ENCODE data around the gene C2orf78. TPM values are rescaled to one million over a fixed set of nuclear protein-coding genes. Genes with fewer than 3 reads are reported as not detected.
"Not testable (repeated sequence)": the region's sequence is repeated elsewhere in the genome, so short reads cannot be mapped to it uniquely, and the experiment has no call there.

The C2orf78 gene, protein sequence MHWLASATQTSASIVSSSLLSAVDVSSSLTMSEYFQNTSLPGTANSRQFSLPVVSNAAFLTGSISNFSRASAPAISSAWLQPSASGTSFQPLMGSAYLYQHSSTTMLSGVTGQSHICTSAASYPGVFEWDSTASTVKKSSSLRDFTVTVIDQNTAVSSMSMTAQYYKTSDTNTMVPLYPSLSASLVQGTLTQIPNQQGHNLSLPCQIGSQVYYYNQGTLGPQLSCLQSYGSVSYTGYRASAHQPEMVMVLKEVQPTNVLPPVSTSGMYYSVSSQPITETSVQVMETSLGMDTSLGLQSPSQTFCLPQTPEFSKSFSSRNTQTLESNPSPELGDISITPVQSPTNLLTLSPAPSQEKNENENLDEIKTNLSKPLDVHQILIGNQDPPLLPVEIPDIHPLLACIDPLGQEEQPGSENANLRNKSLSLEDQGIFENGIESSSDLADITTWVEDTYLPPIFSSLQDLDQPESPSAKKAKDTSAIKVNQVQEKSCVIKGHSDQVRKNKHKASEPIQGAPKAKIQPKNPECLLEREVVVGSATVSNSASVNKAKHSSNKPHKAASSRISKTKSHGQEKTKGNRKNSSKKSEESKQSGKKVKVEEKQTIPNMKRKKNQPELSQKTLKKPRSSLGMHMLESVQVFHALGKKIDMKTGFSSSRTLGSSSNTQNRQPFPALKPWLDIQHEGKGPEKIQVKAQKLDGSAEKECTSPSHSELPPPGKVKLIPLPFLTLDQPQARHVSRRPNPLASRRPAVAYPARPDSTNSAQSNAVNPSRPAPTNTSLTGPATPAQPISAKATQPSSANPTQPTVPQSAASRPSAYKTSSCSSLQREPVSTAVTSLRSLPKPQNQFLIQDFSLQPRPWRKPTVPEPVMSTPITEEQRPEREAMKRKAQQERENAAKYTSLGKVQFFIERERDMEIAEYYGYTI
- total RNA-seq = not detected

DNA sequence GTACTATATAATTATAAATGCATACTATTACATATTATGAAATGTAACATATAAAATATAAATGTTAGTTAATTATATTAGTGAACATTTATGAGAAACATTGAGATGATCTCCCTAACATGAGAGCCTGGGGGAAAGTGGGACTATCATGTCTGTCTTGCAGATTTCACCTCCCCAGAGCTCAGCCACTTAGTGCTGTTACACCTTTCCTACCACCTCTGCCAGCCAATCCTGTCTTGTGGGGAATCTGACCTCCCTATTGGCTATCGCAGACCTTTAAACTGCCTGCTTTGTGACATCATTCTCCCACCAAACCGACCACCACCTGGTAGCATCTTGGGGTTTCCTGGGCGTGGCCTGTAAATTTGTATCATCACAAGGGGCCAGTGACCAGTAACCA is at the start of gene C2orf78:
Gene C2orf78 (plus strand): TSS at position 301 of the 400 bp plus-strand sequence. CDS start 127 bp downstream, outside the sequence.
- POLR2A ChIA-PET, CTCF ChIA-PET: not testable (repeated sequence)

DNA sequence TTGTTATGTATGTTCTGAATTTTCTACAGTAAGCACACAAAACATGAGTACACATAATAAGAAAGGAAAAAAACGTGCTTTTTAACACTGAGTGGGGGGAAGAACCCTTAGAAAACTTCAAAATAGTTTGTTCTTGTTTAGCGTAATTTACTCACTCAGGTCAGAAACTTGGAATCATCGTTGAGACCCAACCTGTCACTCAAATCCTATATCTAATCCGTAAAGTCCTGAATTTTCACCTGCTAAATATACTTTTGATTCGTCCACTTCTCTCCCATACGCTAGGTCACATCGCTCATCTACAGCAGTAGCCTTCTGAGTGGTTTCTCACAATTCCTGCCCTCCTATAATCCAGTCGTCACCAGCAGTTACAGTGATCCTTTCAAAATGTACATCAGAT is 47.6 kb upstream of the C2orf78 start:
- ChIA-PET POLR2A (no interaction called here), CTCF (interaction anchor here (1.4 kb wide), 1 partner anchor 12 kb away, joined by 4 read pairs; no protein-coding TSS in a partner anchor)

DNA sequence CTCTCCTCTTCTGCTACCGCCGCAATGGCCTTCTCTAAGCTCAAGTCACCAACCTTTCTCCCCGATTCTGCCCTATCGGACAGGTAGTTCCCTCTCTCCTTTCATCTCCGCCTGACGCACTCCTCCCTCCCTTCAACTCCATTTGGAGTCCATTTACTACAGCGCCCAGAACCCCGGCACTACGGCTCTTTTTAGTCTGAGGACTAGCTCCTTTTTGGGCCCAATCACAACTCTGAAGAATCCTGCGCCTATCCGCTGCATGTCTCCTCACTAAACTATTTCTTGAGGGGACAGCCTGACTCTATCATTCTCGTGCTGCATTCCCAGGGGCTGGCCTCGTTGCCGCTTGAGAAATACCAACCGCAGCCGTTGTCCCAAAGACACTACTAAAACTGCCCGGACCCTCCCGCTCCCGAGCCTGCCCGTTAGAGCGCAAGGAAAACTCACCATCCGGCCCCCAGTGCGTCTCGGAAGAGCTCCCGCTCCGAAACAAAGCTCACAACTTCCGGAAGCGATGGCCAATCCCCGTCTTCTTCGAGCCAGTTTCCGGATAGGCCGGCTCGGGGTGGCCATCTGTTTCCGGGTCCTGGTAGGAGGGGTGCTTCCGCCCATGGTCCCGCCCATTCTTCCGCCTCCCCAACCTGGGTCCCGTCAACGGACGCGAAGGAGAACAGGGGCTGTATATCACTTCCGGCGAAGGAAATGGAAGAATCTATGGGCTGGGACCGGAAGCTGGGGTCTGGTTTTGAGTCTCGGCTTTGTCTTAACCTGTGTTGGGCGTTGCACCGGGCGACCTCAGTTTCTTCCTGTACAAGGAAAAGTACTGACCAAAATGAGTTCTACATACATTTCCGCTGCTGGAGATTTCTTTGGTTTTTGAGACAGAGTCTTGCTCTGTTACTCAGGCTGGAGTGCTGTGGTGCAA is 46.9 kb upstream of the C2orf78 start, which contains the start of gene TPRKB:
Gene TPRKB (minus strand): TSS at position 491 of the 925 bp plus-strand sequence. CDS start 2,776 bp downstream, outside the sequence.
- ChIA-PET CTCF (interaction anchor here (0.8 to 1.4 kb wide), 2 partner anchors 11 to 441 kb away, joined by 3 to 4 read pairs; partner anchors contain the start of gene MOB1A), POLR2A (interaction anchor here (0.8 kb wide), 1 partner anchor 383 kb away, joined by 3 read pairs; no protein-coding TSS in a partner anchor)

DNA sequence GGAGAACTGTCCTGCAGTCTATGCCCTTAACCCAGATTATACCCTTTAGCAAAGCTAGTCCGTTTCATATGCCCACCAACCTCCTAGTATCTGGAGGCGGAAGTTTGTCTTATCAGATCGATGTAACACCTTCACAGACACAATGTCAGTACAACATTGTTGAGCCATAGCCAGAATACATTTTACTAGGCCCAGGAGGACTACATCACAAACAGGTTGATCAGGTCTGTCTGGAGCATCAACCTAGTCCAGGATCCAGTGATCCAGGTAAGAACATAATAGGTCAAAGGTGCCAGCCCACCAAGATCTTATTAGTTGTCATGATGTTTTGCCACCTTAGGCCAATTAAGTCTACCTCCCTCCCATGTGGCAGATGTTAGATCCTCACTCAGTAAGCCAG is 44.9 kb upstream of the C2orf78 start:
- CTCF ChIA-PET = no interaction called here
- POLR2A ChIA-PET = no interaction called here

DNA sequence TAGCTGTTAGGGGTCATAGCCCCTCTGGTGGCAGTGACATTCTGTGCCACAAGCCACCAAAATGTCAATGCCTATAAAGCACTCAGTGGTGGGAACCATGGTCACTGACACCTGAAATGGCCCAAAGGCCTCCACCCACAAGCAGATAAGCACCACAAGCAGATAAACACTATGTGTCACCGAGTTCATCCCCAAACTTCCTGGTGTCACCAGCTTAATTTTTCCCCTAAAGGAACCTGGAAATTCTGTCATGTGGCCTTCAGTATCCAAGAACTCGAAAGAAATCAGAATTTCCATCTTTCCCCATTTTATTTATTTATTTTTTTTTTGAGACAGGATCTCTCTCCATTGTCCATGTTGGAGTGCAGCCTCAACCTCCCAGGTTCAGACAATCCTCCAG is 43.2 kb upstream of the C2orf78 start:
- CTCF ChIA-PET = no interaction called here

DNA sequence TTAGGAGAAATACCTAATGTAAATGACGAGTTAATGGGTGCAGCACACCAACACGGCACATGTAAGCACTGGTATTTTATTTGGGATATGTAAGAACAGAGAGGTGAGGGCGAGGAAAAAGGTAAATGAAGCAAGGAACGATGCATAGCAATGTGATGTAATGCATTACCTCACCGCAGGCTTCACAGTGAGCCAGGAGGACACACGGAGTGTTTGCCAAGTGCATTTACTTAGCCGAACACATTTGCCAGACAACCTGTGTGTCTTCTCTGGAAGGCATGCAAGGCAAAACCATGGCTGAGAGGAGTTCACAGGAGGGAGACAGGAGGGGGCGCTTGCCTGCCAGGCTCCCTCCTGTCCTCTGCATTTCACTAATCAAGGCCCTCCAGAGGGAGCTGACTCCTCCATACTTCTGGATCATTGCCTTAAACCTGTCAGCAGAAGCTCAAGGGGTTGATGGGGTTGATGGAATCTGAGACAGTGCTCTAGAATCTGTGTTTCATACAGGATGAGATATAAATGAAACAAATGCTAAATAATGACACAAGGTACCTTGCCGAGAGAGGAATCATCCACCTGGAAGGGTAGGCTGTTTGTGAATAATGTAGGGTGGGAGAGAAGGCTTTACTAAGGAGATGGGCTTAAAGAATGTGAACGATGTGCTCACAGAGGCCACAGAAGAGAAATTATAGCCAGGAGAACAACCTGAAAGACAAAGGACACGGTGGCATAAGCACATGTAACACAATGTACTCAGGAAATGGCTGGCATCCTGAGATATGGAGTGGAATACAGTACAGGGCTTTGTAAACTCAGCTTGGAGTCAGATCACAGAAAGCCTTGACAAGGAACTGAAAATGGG is 37.7 kb upstream of the C2orf78 start:
- CTCF ChIA-PET = no interaction called here
- POLR2A ChIA-PET = no interaction called here

More for the DNA sequence above, 43.2 kb upstream of the C2orf78 start:
- POLR2A ChIA-PET = no interaction called here

DNA sequence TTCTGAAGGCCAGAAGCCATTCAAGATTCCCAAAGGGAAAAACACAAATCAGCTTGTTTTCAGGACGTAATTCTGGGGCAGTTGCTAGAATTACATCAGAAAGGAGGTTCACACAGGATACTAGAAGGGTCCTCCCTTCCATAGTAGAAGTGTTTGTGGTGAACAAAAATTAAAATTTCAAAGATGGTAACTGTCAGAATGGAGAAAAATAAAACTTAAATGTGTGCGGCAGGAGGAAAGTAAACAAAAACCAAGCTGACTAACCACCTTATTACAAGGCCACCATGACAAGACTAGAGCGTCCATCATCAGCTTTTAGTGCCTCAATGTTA is 37.1 kb upstream of the C2orf78 start:
- ChIA-PET POLR2A (interaction anchor here (0.6 kb wide), 1 partner anchor 545 kb away, joined by 3 read pairs; no protein-coding TSS in a partner anchor), CTCF (no interaction called here)

DNA sequence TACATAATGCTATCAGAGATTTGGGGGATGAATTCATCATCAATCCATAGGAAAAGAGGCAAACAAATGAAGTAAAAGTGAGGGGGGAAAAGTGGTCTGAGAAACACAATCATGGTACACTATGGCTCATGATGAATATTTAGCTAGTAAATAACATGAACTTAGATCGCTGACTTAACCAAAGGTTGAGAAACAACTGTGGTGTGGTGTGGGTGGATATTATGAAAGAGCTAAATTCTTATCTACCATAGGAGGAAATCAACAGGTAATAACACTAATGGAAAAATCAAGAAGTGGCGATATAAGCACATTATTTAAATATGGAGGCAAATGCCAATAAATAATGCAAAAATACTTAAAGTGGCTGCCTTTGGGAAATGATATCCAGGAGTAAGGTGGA is 34.7 kb upstream of the C2orf78 start:
- ChIA-PET POLR2A (no interaction called here), CTCF (interaction anchor here (0.6 kb wide), 2 partner anchors 242 to 405 kb away, joined by 3 read pairs; no protein-coding TSS in a partner anchor)

DNA sequence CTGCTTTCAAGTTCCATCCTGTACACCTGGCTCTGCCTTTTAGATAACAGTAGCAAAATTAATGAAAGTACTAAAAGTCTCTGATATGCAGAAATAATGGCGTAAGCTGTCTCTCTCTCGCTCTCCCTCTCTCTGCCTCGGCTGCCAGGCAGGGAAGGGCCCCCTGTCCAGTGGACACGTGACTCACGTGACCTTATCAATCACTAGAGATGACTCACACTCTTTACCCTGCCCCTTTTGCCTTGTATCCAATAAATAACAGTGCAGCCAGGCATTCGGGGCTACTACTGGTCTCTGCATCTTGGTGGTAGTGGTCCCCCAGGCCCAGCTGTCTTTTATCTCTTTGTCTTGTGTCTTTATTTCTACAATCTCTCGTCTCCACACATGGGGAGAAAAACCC is 29.7 kb upstream of the C2orf78 start:
- POLR2A ChIA-PET, CTCF ChIA-PET: not testable (repeated sequence)

DNA sequence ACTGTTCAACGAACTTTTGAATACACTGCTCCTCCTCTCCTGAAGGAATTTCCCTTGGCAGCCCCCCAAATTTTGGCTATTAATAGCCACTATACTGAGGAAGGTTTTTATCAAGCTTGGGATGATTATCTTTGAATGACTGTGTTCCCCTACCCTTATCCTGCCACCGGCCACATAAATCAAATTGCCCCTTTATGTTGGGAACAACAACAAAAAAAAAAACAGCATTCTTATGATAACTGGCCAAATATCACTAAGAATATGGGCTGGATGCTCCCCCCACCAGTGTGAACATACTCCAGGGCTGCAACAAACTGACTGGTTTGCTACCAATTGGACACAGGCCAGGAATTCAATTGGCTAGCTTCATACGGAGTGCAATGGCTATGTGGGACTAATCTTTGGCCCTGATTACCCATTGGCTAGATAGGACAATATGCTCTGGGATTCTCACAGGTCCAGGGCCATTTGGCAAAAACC is 24.7 kb upstream of the C2orf78 start:
- ChIA-PET CTCF (no interaction called here), POLR2A (no interaction called here)

DNA sequence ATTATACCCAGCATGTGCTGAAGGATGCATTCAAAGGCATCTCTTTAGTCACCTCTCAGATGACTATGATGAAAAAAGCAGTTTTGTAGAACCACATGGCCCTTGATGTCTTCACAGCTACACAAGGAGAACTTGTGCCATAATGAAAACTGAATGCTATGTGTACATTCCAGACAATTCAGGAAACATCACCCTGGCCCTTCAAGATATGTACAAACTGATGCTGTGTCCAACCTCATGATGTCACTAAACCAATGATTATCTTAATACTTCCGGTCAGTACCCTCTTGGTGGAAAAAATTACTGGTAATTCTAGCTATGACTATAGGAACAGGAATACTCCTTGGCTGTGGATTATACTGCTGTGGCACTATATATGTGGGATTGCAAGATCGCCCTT is 24.1 kb upstream of the C2orf78 start:
- POLR2A ChIA-PET = no interaction called here
- CTCF ChIA-PET = no interaction called here

DNA sequence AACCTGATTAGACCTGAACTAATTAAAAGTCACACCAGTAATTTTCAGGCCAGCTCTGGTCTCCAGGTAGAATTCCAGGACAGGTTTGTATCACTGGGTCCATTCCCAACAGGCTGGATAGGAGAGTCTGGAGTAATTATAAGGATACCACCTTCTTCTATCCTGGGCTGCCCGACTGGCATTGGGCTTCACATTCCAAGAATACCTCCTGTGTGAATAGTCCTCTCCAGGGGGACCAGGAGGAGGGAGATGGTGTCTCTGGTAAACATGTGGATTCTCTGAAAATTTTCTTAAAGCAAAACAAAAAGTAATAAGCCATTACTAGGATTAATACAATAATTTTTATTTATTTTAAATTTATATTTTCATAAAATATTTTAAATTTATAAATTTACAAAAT is 21.4 kb upstream of the C2orf78 start:
- ChIA-PET CTCF (no interaction called here), POLR2A (no interaction called here)

DNA sequence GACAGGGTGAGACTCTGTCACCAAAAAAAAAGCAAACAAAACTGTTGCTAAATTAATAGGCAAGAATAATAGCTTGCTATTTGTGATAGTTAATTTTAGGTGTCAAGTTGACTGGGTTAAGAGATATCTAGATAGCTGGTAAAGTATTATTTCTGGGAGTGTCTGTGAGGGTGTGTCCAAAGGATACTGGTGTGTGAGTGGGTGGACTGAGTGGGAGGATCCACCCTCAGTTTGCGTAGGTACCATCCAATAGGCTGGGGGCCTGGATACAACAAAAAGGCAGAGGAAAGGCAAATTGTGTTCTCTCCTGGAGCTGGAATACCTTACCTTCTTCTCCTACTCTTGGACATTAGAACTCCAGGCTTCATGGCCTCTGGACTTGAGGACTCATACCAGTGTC is 19.0 kb upstream of the C2orf78 start:
- POLR2A ChIA-PET = no interaction called here
- CTCF ChIA-PET = no interaction called here

DNA sequence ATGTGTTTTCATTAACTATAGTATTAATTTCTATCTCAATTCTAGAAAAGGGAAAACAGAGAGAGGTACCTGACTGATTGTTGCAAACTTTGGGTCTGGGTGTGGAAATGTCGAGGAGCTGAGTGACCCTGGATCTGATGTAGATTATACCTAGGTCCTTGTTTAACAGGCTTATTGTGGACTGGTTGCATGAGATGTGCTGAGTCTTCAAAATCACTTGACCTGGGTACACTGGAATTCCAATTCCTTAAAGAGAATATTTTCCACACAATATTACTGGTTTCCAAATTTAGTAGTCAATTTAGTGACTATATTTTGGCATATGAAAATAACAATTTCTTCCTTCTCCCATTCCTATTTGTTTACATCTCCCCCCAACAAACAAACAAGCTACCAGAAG is 17.6 kb upstream of the C2orf78 start:
- CTCF ChIA-PET = interaction anchor here (0.7 kb wide), 1 partner anchor 98 kb away, joined by 3 read pairs; no protein-coding TSS in a partner anchor
- POLR2A ChIA-PET = no interaction called here

DNA sequence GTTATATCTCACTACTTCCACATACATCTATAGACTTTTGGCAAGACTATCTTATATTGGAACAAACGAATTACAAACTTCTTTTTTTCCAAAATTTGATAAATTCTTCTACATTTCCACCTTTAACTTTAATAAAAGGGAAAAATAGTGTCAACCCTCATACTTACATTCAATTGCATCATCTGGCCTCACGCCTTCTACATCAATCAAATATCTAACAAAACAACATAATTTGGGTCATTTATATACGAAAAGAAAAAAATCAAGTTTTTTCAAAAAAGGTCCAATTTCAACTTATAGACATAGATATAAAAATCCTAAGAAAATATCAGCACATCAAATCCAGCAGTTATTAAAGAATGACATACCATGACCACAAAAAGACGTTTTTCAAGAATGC is 17.0 kb upstream of the C2orf78 start:
- ChIA-PET POLR2A (no interaction called here), CTCF (no interaction called here)

DNA sequence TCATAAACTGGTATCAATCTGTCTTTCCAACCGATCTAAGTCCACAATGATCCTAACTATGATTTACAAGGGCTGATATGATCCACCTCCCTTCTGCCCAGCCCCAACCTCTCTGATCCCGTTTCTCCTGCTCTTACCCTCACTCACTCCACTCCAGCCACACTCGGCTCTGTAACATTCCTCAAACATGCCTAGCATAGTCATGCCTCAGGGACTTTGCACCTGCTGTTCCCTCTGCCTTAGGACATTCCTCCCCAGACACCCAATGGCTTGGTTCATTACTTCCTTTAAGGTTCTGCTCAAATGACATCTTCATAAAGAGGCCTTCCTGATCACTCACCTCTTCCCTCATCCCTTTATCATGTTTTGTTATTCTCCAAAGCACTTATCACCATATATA is 13.3 kb upstream of the C2orf78 start:
- ChIA-PET POLR2A (no interaction called here), CTCF (interaction anchor here (0.6 kb wide), 1 partner anchor 988 kb away, joined by 3 read pairs; no protein-coding TSS in a partner anchor)

DNA sequence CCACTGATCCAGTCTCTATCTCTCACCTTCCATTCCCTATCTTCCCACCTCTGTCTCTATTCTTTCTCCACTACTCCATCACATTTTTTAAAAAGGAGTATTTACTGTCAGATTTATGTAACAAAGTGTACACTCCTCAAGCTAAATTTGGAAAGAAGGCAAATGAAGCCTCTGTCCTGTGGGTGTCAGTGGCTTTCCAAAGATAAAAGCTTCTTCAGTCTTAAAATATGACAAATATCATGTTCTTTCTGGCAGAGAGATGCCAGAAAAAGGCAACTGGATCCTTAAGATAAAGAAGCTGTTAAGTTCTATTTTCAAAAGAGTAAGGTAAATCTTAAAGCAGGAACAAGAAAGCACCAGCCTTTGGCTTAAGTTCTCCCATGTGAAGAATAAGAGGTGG is 11.2 kb upstream of the C2orf78 start:
- ChIA-PET CTCF (no interaction called here), POLR2A (no interaction called here)

DNA sequence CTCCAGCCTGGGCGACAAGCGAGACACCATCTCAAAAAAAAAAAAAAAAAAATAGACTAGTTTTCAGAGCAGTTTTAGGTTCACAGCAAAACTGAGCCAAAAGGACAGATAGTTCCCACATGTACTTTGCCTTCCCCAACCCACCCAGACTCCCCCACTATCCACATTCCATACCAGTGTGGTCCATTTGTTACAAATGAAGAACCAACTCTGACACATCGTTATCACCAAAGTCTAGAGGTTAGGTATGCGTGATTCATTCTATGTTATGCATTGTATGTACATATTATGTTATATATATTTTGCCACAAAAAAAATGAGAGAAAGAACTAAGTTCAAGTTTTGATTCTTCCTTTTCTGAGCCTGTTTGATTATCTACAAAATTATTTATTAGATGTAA is 7.6 kb upstream of the C2orf78 start:
- ChIA-PET POLR2A (no interaction called here), CTCF (no interaction called here)

All from activated CD8-positive, alpha-beta memory T cell treated with anti-CD3 and anti-CD28 coated beads for 36 hours (primary cell).